Astrocyte (in vitro differentiated cells and primary cell): ENCODE data around the gene IFT81. TPM values are rescaled to one million over a fixed set of nuclear protein-coding genes. Genes with fewer than 3 reads are reported as not detected.
"Not testable (repeated sequence)": the region's sequence is repeated elsewhere in the genome, so short reads cannot be mapped to it uniquely, and the experiment has no call there.

ENCODE experiments used
- DNase-seq: peaks from one replicate; pipeline ENCODE4 v3.0.0-alpha.2; 2010; ENCODE audit warnings: low read depth
- FAIRE-seq: peaks from 2 replicates; lab custom pipeline; 2011; peaks lifted over from hg19 to GRCh38; lab: Jason Lieb, UNC
- H2AFZ ChIP-seq: 2 replicates; pipeline ENCODE4 v1.6.0; 2012; ENCODE audit warnings: low read depth, low read length, inconsistent platforms
- H3K27ac ChIP-seq: 2 replicates; pipeline ENCODE4 v1.5.1; 2011; ENCODE audit warnings: low read depth, low read length, inconsistent platforms
- H3K27me3 ChIP-seq: 2 replicates; pipeline ENCODE4 v1.6.0; 2011; ENCODE audit warnings: low read length, inconsistent platforms; ENCODE audit not compliant: insufficient read depth
- H3K36me3 ChIP-seq: 2 replicates; pipeline ENCODE4 v1.5.1; 2011; ENCODE audit warnings: low read length, inconsistent platforms; ENCODE audit not compliant: insufficient read depth
- H3K4me1 ChIP-seq: 2 replicates; pipeline ENCODE4 v1.5.1; 2011; ENCODE audit warnings: low read length, inconsistent platforms; ENCODE audit not compliant: insufficient read depth
- H3K4me2 ChIP-seq: 2 replicates; pipeline ENCODE4 v1.6.0; 2012; ENCODE audit warnings: low read length, inconsistent platforms
- H3K4me3 ChIP-seq: 2 replicates; pipeline ENCODE4 v1.5.1; 2011; ENCODE audit warnings: low read depth, mild to moderate bottlenecking, low read length, inconsistent platforms; ENCODE audit not compliant: insufficient read depth
- H3K79me2 ChIP-seq: 2 replicates; pipeline ENCODE4 v1.6.0; 2012; ENCODE audit warnings: mild to moderate bottlenecking, low read length, inconsistent platforms; ENCODE audit not compliant: insufficient read depth
- H3K9ac ChIP-seq: 2 replicates; pipeline ENCODE4 v1.6.0; 2012; ENCODE audit warnings: mild to moderate bottlenecking, low read length, inconsistent platforms
- H3K9me3 ChIP-seq: 2 replicates; pipeline ENCODE4 v1.5.1; 2012; ENCODE audit warnings: low read depth, mild to moderate bottlenecking, low read length, inconsistent platforms; ENCODE audit not compliant: insufficient read depth
- H4K20me1 ChIP-seq: 2 replicates; pipeline ENCODE4 v1.6.0; 2012; ENCODE audit warnings: low read length, inconsistent platforms; ENCODE audit not compliant: insufficient read depth
- H3K27ac Mint-ChIP-seq: one replicate; pipeline ENCODE4 v1.8.0; 2021; ENCODE audit warnings: mild to moderate bottlenecking, mixed read lengths; ENCODE audit not compliant: unreplicated experiment
- H3K27me3 Mint-ChIP-seq: one replicate; pipeline ENCODE4 v1.8.0; 2021; ENCODE audit warnings: low read depth, mixed read lengths; ENCODE audit not compliant: unreplicated experiment
- H3K36me3 Mint-ChIP-seq: one replicate; pipeline ENCODE4 v1.8.0; 2021; ENCODE audit warnings: low read depth, mixed read lengths; ENCODE audit not compliant: unreplicated experiment
- H3K4me1 Mint-ChIP-seq: one replicate; pipeline ENCODE4 v1.8.0; 2021; ENCODE audit warnings: low read depth, mixed read lengths; ENCODE audit not compliant: unreplicated experiment
- H3K4me3 Mint-ChIP-seq: one replicate; pipeline ENCODE4 v1.8.0; 2021; ENCODE audit warnings: mild to moderate bottlenecking, moderate library complexity, mixed read lengths; ENCODE audit not compliant: unreplicated experiment
- H3K9me3 Mint-ChIP-seq: one replicate; pipeline ENCODE4 v1.8.0; 2021; ENCODE audit warnings: mild to moderate bottlenecking, mixed read lengths; ENCODE audit not compliant: unreplicated experiment
- CTCF ChIP-seq: IDR thresholded peaks from 2 replicates; pipeline ENCODE4 v1.5.1; 2011; ENCODE audit warnings: low read depth, mild to moderate bottlenecking, inconsistent platforms, low read length, moderate library complexity; ENCODE audit not compliant: insufficient read depth
- EZH2 ChIP-seq: IDR thresholded peaks from 2 replicates; pipeline ENCODE4 v1.6.1; 2012; ENCODE audit warnings: mild to moderate bottlenecking, low read length, inconsistent platforms; ENCODE audit not compliant: insufficient read depth
- total RNA-seq: library from RNA; stranded (reverse); gene quantifications from 2 replicates; pipeline ENCODE4 v1.2.1, GENCODE V29; 2021

IFT81 gene
- total RNA-seq, 1 donor from 2014 or later: 12.3 TPM

- DNase-seq: peak; percentile 31
- no peak overlapping the region for H3K27ac ChIP-seq
- H3K27ac Mint-ChIP-seq: no peak overlapping the region
- no peak overlapping the region for H3K4me2 ChIP-seq
- H3K4me3 ChIP-seq: no peak overlapping the region
- no peaks in the 10 kb centered on the region for H3K36me3 ChIP-seq
- H4K20me1 ChIP-seq: no peaks in the 10 kb centered on the region
- FAIRE-seq: no peak
- no peak overlapping the region for H3K9ac ChIP-seq
- H3K9me3 Mint-ChIP-seq: peaks cover 3% of the 10 kb centered on the region
- peaks cover 18% of the 10 kb centered on the region for H3K27me3 Mint-ChIP-seq
- TF ChIP-seq EZH2 (no peak), CTCF (no peak)
- no peaks in the 10 kb centered on the region for H3K36me3 Mint-ChIP-seq
- no peaks in the 10 kb centered on the region for H3K9me3 ChIP-seq
- H3K4me1 Mint-ChIP-seq: no peaks in the 10 kb centered on the region
- H3K27me3 ChIP-seq: no peaks in the 10 kb centered on the region
- H3K79me2 ChIP-seq: no peaks in the 10 kb centered on the region
- no peak overlapping the region for H2AFZ ChIP-seq
- no peak overlapping the region for H3K4me3 Mint-ChIP-seq
- H3K4me1 ChIP-seq: no peaks in the 10 kb centered on the region
These were observed 39.7 kb upstream of the IFT81 start for GRCh38 chr12:110084314-110085015.

GRCh38 chr12:110088216-110088615 lies 35.9 kb upstream of the IFT81 start:
- not testable (repeated sequence) for H2AFZ ChIP-seq, H3K36me3 Mint-ChIP-seq, H3K4me3 ChIP-seq, H3K4me1 ChIP-seq, DNase-seq, H3K4me1 Mint-ChIP-seq, H3K9me3 Mint-ChIP-seq, H3K9me3 ChIP-seq, H3K4me2 ChIP-seq, H4K20me1 ChIP-seq, H3K27me3 ChIP-seq, FAIRE-seq, H3K27ac ChIP-seq, H3K4me3 Mint-ChIP-seq, H3K36me3 ChIP-seq, H3K9ac ChIP-seq, H3K27ac Mint-ChIP-seq, H3K79me2 ChIP-seq
- H3K27me3 Mint-ChIP-seq: peaks cover 37% of the 10 kb centered on the region

GRCh38 chr12:110088936-110089335 lies 35.2 kb upstream of the IFT81 start:
- DNase-seq (no peak), FAIRE-seq (no peak)
- Histone ChIP-seq H3K9ac (no peak overlapping the region), H3K4me3 (no peak overlapping the region), H3K79me2 (no peaks in the 10 kb centered on the region), H3K36me3 (no peaks in the 10 kb centered on the region), H3K4me1 (no peaks in the 10 kb centered on the region), H3K27me3 (peaks cover 9% of the 10 kb centered on the region), H3K27ac (no peak overlapping the region), H3K4me2 (no peak overlapping the region), H3K9me3 (no peaks in the 10 kb centered on the region), H4K20me1 (no peaks in the 10 kb centered on the region), H2AFZ (no peak overlapping the region)
- Mint-ChIP-seq H3K27ac (no peak overlapping the region), H3K36me3 (no peaks in the 10 kb centered on the region), H3K27me3 (peaks cover 37% of the 10 kb centered on the region), H3K4me3 (no peak overlapping the region), H3K9me3 (peaks cover 3% of the 10 kb centered on the region), H3K4me1 (no peaks in the 10 kb centered on the region)
- TF ChIP-seq CTCF (no peak), EZH2 (no peak)
